ENCODE results near the gene CASQ1. TPM values are rescaled to one million over a fixed set of nuclear protein-coding genes. Genes with fewer than 3 reads are reported as not detected.

The CASQ1 gene
- total and polyA plus RNA-seq, 2 donors (not counting 3 experiments of a cell fraction or from before 2014, with no cell fraction given): not detected

DNA sequence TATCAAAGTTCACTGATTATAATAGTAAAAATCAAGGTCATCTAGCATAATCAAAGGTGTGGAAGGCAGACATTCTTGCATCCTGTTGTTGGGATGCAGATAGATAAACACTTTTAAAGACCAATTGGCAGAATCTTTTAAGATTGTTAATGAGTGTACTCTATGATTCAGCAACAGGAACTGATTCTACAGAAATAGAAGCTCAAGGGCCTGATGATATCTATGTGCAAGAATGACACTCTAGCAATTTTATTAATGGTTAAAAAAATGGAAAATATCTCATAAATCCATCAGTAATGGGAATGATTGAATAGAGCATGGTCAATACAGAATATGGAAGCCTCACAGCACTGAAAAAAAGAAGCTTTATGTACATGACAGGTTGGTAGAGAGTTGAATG is 41.1 kb upstream of the CASQ1 start:
- H3K9me3 ChIP-seq (replicated peaks; ENCODE audit: control insufficient read depth, insufficient read depth, low read length): no peaks in the 10 kb centered on the region
- H2AFZ ChIP-seq (ENCODE audit: low read depth, low read length): no peak overlapping the region
- ChIA-PET CTCF (interaction anchor here (0.6 to 1.5 kb wide), 5 partner anchors 10 to 103 kb away, joined by 3 to 5 read pairs (median 3); no protein-coding TSS in a partner anchor), POLR2A (no interaction called here)
- no peaks in the 10 kb centered on the region for H3K9me1 ChIP-seq (replicated peaks; ENCODE audit: control insufficient read depth, extremely low read depth, insufficient read depth, low read length)
- H3K4me3 ChIP-seq (replicated peaks in 1 of 3; ENCODE audit: insufficient read depth in 1 of 3, low read depth in 1 of 3, low read length in 3 of 3): no peak overlapping the region
- no TSS peak for BruUV-seq (replicated peaks)
- H3K27ac ChIP-seq (ENCODE audit: insufficient read depth, low read depth, low read length): no peak overlapping the region
- H3K4me1 ChIP-seq (ENCODE audit: control insufficient read depth, extremely low read depth, insufficient read depth, low read length): no peaks in the 10 kb centered on the region
- no peak for DNase-seq (ENCODE audit: low read depth, low spot score)
- FAIRE-seq: no peak
- no peaks in the 10 kb centered on the region for H3K79me2 ChIP-seq (ENCODE audit: control insufficient read depth, insufficient read depth, low read length)
- no peak overlapping the region for H3K4me2 ChIP-seq (ENCODE audit: insufficient read depth, low read length)
- dilution Hi-C loops (cut with MboI; ENCODE audit: extremely low pct_ligation_motif_present, low sequenced_read_pairs): no loop called here
- H3K9ac ChIP-seq (replicated peaks; ENCODE audit: extremely low read depth, insufficient read depth, low read length): no peak overlapping the region
- no peaks in the 10 kb centered on the region for H4K20me1 ChIP-seq (replicated peaks; ENCODE audit: control insufficient read depth, extremely low read depth, insufficient read depth, low read length)
- H3K27me3 ChIP-seq (ENCODE audit: control insufficient read depth in 2 of 2, insufficient read depth in 2 of 2, low read length in 2 of 2): peaks cover 4 to 5% of the 10 kb centered on the region in 2 experiments
- intact Hi-C loops (cut with micrococcal nuclease): no loop called here
- no peaks in the 10 kb centered on the region for H3K36me3 ChIP-seq (ENCODE audit: control insufficient read depth in 2 of 2, extremely low read depth in 1 of 2, insufficient read depth in 2 of 2, low read length in 2 of 2)
- TF ChIP-seq MYC (IDR thresholded peaks at IDR 0.05; ENCODE audit: low read depth, low read length) (no peak), JUN (IDR thresholded peaks at IDR 0.05; ENCODE audit: borderline replicate concordance, insufficient read depth, insufficient read length, low read depth) (no peak), POLR2A (IDR thresholded peaks at IDR 0.05; ENCODE audit: low read depth, low read length) (no peak), FOS (IDR thresholded peaks at IDR 0.05; ENCODE audit: borderline replicate concordance, insufficient read depth, low read length) (no peak), EZH2 (IDR thresholded peaks at IDR 0.05; ENCODE audit: borderline replicate concordance, low read depth, low read length, severe bottlenecking) (no peak), GATA2 (IDR thresholded peaks at IDR 0.05; ENCODE audit: insufficient read depth, insufficient read length, low read depth, low read length) (no peak), POLR2AphosphoS5 (IDR thresholded peaks at IDR 0.05; ENCODE audit: insufficient read depth, low read depth, low read length) (no peak)
- TF ChIP-seq, protein P1, sequence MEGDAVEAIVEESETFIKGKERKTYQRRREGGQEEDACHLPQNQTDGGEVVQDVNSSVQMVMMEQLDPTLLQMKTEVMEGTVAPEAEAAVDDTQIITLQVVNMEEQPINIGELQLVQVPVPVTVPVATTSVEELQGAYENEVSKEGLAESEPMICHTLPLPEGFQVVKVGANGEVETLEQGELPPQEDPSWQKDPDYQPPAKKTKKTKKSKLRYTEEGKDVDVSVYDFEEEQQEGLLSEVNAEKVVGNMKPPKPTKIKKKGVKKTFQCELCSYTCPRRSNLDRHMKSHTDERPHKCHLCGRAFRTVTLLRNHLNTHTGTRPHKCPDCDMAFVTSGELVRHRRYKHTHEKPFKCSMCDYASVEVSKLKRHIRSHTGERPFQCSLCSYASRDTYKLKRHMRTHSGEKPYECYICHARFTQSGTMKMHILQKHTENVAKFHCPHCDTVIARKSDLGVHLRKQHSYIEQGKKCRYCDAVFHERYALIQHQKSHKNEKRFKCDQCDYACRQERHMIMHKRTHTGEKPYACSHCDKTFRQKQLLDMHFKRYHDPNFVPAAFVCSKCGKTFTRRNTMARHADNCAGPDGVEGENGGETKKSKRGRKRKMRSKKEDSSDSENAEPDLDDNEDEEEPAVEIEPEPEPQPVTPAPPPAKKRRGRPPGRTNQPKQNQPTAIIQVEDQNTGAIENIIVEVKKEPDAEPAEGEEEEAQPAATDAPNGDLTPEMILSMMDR (IDR thresholded peaks at IDR 0.05; ENCODE audit: extremely low read depth in 1 of 2, insufficient read depth in 1 of 2, low read depth in 1 of 2, low read length in 2 of 2): no peak
- TF ChIP-seq, protein P2, sequence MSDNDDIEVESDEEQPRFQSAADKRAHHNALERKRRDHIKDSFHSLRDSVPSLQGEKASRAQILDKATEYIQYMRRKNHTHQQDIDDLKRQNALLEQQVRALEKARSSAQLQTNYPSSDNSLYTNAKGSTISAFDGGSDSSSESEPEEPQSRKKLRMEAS (IDR thresholded peaks at IDR 0.05; ENCODE audit: insufficient read depth, insufficient read length): no peak
